Glomerular endothelial cell (primary cell): ENCODE measurements around the gene TCEANC. TPM values are rescaled to one million over a fixed set of nuclear protein-coding genes. Genes with fewer than 3 reads are reported as not detected.

Experiments used
- DNase-seq: peaks from one replicate; pipeline ENCODE4 v3.0.0-alpha.2; 2011; ENCODE audit warnings: low read depth, low spot score; ENCODE audit errors: extremely low read depth
- total RNA-seq: library from RNA; depleted of rRNA; stranded (reverse); fragments of >200 nt; gene quantifications from 2 replicates; pipeline ENCODE4 v1.2.3, GENCODE V29; 2015

The TCEANC gene
- total RNA-seq, 1 donor from 2014 or later: 3.3 TPM

GRCh38 chrX:13690836-13691235, 37.9 kb downstream of the TCEANC start:
- no peak for DNase-seq

- DNase-seq: no peak
Observed at GRCh38 chrX:13691841-13692371, 39.0 kb downstream of the TCEANC start.

- DNase-seq: no peak
Observed at GRCh38 chrX:13692771-13693231, 39.9 kb downstream of the TCEANC start.

GRCh38 chrX:13693341-13693961, 40.5 kb downstream of the TCEANC start:
- no peak for DNase-seq

GRCh38 chrX:13694359-13694758, 41.4 kb downstream of the TCEANC start:
- no peak for DNase-seq

GRCh38 chrX:13694983-13695382, 42.0 kb downstream of the TCEANC start:
- DNase-seq: no peak

- no peak for DNase-seq
Observed at GRCh38 chrX:13695601-13696115, 42.7 kb downstream of the TCEANC start.

- no peak for DNase-seq
Observed at GRCh38 chrX:13697455-13697854, 44.5 kb downstream of the TCEANC start.

- no peak for DNase-seq
Observed at GRCh38 chrX:13697976-13698375, 45.0 kb downstream of the TCEANC start.

GRCh38 chrX:13698432-13698831, 45.5 kb downstream of the TCEANC start:
- DNase-seq: no peak

GRCh38 chrX:13699183-13699826, 46.4 kb downstream of the TCEANC start:
- DNase-seq: no peak

- no peak for DNase-seq
Observed at GRCh38 chrX:13700380-13700779, 47.4 kb downstream of the TCEANC start.

GRCh38 chrX:13702111-13702789, 49.3 kb downstream of the TCEANC start:
- no peak for DNase-seq

GRCh38 chrX:13703135-13703534, 50.2 kb downstream of the TCEANC start:
- no peak for DNase-seq

GRCh38 chrX:13703589-13703988, 50.6 kb downstream of the TCEANC start:
- no peak for DNase-seq

- no peak for DNase-seq
Observed at GRCh38 chrX:13711141-13711540, 58.2 kb downstream of the TCEANC start.

Other genes starting within 250 kb of the TCEANC start
- gene EGFL6, start 83.5 kb upstream of the TCEANC start, total RNA-seq: not detected in 2 replicates
- 33.5 and 39.8 TPM in 2 replicates for gene RAB9A, start 36.0 kb downstream of the TCEANC start, total RNA-seq
- gene TRAPPC2, start 81.5 kb downstream of the TCEANC start, total RNA-seq: 12.3 and 14.2 TPM in 2 replicates
- gene OFD1, start 81.6 kb downstream of the TCEANC start, total RNA-seq: 8.2 and 11.1 TPM in 2 replicates
- 0.06 and 2.9 TPM in 2 replicates for gene GPM6B, start 164.0 kb downstream of the TCEANC start, total RNA-seq